A549 (cell line): Measurements from ENCODE around the gene UGT1A10. TPM values are rescaled to one million over a fixed set of nuclear protein-coding genes. Genes with fewer than 3 reads are reported as not detected.

ENCODE experiments used
- ATAC-seq, 2 experiments: fragments of 200-7000 bp in 1 of 2; fragments of >200 bp in 1 of 2; cut with Nextera tagmentation in 1 of 2; cut with Tn5 transposase in 1 of 2; 3 replicates each; pipeline versions ENCODE4 v1.8.0 to v1.9.1; 2018 to 2020; ENCODE audit warnings: mild to moderate bottlenecking in 1 of 2, moderate library complexity in 1 of 2
- CTCF ChIA-PET: fragments of 300-600 bp; sonication (Branson Sonifier 250); formaldehyde crosslinking; extraction: SDS; loops from one replicate; lab custom pipeline; 2021; ENCODE audit warnings: antibody characterized with exemption, inconsistent platforms; lab: Yijun Ruan, JAX
- POLR2A ChIA-PET: fragments of 350-600 bp; formaldehyde crosslinking; extraction: SDS; loops from one replicate; lab custom pipeline; 2021; ENCODE audit warnings: antibody characterized with exemption, inconsistent platforms; lab: Yijun Ruan, JAX
- DNase-seq, 2 experiments: peaks; one replicate each; pipeline versions ENCODE4 v3.0.0 to v3.0.0-alpha.2; 2011 to 2016; ENCODE audit warnings: low read depth in 1 of 2, low spot score in 1 of 2
- FAIRE-seq: peaks from 2 replicates; lab custom pipeline; 2011; peaks lifted over from hg19 to GRCh38; lab: Jason Lieb, UNC
- H3K27ac ChIP-seq, 2 experiments: fragments of >200 bp; sonication (Bioruptor Twin); formaldehyde crosslinking; 3 replicates each; pipeline ENCODE4 v1.5.1; 2016 to 2017
- H3K4me1 ChIP-seq: fragments of >200 bp; sonication (Bioruptor Twin); formaldehyde crosslinking; 3 replicates; pipeline ENCODE4 v1.6.1; 2016
- H3K4me2 ChIP-seq: fragments of >200 bp; sonication (Bioruptor Twin); formaldehyde crosslinking; 3 replicates; pipeline ENCODE4 v1.6.1; 2016
- H3K4me3 ChIP-seq: fragments of >200 bp; sonication (Bioruptor Twin); formaldehyde crosslinking; 3 replicates; pipeline ENCODE4 v1.5.1; 2016
- H3K9me3 ChIP-seq: fragments of >200 bp; sonication (Bioruptor Twin); formaldehyde crosslinking; 3 replicates; pipeline ENCODE4 v1.6.1; 2016
- BCL3 ChIP-seq: fragments of >200 bp; sonication (Bioruptor Twin); formaldehyde crosslinking; IDR thresholded peaks from 3 replicates; pipeline ENCODE4 v1.6.1; 2016
- CBX8 ChIP-seq: fragments of 200-600 bp; sonication (generic); IDR thresholded peaks from 2 replicates; pipeline ENCODE4 v1.6.1; 2016
- ELK1 ChIP-seq: fragments of 150-350 bp; IDR thresholded peaks from 2 replicates; pipeline ENCODE4 v1.6.1; 2014; ENCODE audit warnings: low read depth, mild to moderate bottlenecking, low read length
- EP300 ChIP-seq, 2 experiments: fragments of >200 bp; sonication (Bioruptor Twin); formaldehyde crosslinking; IDR thresholded peaks; 2 replicates in 1 of 2; 3 replicates in 1 of 2; pipeline ENCODE4 v1.6.1; 2016 to 2017
- FOSL2 ChIP-seq, 2 experiments: fragments of 450-650 bp in 1 of 2; fragments of >200 bp in 1 of 2; sonication (Bioruptor Twin) in 1 of 2; formaldehyde crosslinking; IDR thresholded peaks; 2 replicates each; pipeline versions ENCODE4 v1.5.0 to v1.6.1; 2016 to 2020; ENCODE audit warnings: mild to moderate bottlenecking in 1 of 2, moderate library complexity in 1 of 2
- GATA3 ChIP-seq: IDR thresholded peaks from 2 replicates; pipeline ENCODE4 v1.6.1; 2012; ENCODE audit warnings: borderline replicate concordance
- HES2 ChIP-seq: fragments of >200 bp; sonication (Bioruptor Twin); formaldehyde crosslinking; IDR thresholded peaks from 2 replicates; pipeline ENCODE4 v1.6.1; 2016
- HMGXB4 ChIP-seq: fragments of 250-450 bp; sonication (Bioruptor Pico); IDR thresholded peaks from 2 replicates; pipeline ENCODE4 v1.5.0; 2021; ENCODE audit warnings: mild to moderate bottlenecking, moderate library complexity, borderline replicate concordance
- JUN ChIP-seq, 2 experiments: fragments of >200 bp; sonication (Bioruptor Twin); formaldehyde crosslinking; IDR thresholded peaks; 2 replicates in 1 of 2; 3 replicates in 1 of 2; pipeline ENCODE4 v1.6.1; 2016 to 2017
- JUNB ChIP-seq: fragments of >200 bp; sonication (Bioruptor Twin); formaldehyde crosslinking; IDR thresholded peaks from 2 replicates; pipeline ENCODE4 v1.6.1; 2016
- KDM1A ChIP-seq: fragments of 200-600 bp; sonication (generic); IDR thresholded peaks from 2 replicates; pipeline ENCODE4 v1.6.1; 2016; ENCODE audit warnings: low read depth, mild to moderate bottlenecking
- MAX ChIP-seq: IDR thresholded peaks from 2 replicates; pipeline ENCODE4 v1.6.1; 2012
- PBX3 ChIP-seq: IDR thresholded peaks from 2 replicates; pipeline ENCODE4 v1.6.1; 2012
- RAD21 ChIP-seq, 2 experiments: fragments of >200 bp in 1 of 2; sonication (Bioruptor Twin) in 1 of 2; formaldehyde crosslinking in 1 of 2; IDR thresholded peaks in 1 of 2; conservative IDR thresholded peaks in 1 of 2; 2 replicates in 1 of 2; 3 replicates in 1 of 2; pipeline ENCODE4 v1.6.1; 2012 to 2018; ENCODE audit warnings: inconsistent platforms in 1 of 2
- REST ChIP-seq: fragments of 200-600 bp; sonication (generic); IDR thresholded peaks from 2 replicates; pipeline ENCODE4 v1.6.1; 2016; ENCODE audit warnings: antibody characterized with exemption, mild to moderate bottlenecking, moderate library complexity
- SMC3 ChIP-seq: fragments of >200 bp; sonication (Bioruptor Twin); formaldehyde crosslinking; IDR thresholded peaks from 3 replicates; pipeline ENCODE4 v1.6.1; 2018; ENCODE audit warnings: inconsistent platforms
- TFCP2L1 ChIP-seq: fragments of 250-450 bp; sonication (Bioruptor Pico); IDR thresholded peaks from 2 replicates; pipeline ENCODE4 v1.5.0; 2021; ENCODE audit warnings: mild to moderate bottlenecking
- TP53 ChIP-seq: fragments of 250-450 bp; sonication (Bioruptor Pico); IDR thresholded peaks from 2 replicates; pipeline ENCODE4 v1.5.0; 2021; ENCODE audit warnings: mild to moderate bottlenecking, moderate library complexity
- whole genome bisulfite sequencing: methylation state at CpG from one replicate; pipeline ENCODE4 v1.1.6; 2017; ENCODE audit errors: missing lambda C conversion rate; 5-methylcytosine and 5-hydroxymethylcytosine counted together
- polyA plus RNA-seq, 4 experiments: library from polyadenylated mRNA; depleted of rRNA in 3 of 4; stranded (reverse); fragments of >200 nt; fragmentation: RNase III in 1 of 4; extraction: RNeasy Plus Mini Kit Qiagen cat#74134 plus additional on column Dnase treatment in 1 of 4; gene quantifications; 2 replicates in 3 of 4; 3 replicates in 1 of 4; pipeline ENCODE4 v1.2.3, GENCODE V29; 2011 to 2017

Gene UGT1A10
- polyA plus RNA-seq, 2 of the 4 experiments (the other 2 are of a cell fraction): 0.10 TPM; not detected in 1

- H3K27ac ChIP-seq: 0 out of 6 replicates have a peak overlapping the region, but pooled peaks of 1 of the 2 experiments have one; percentile 42
- TF ChIP-seq GATA3: no peak
- TF ChIP-seq TFCP2L1: no peak
- TF ChIP-seq, all 56 proteins: peak for 0
- DNase-seq (no peak), FAIRE-seq (no peak), ATAC-seq (no peak)
- WGBS: 94% methylated on average over 10 of the region's 10 CpGs
- ChIA-PET POLR2A (no interaction called here), CTCF (no interaction called here)
- Histone ChIP-seq H3K4me1 (no peaks in the 10 kb centered on the region), H3K9me3 (peaks cover 12% of the 10 kb centered on the region), H3K4me2 (no peak overlapping the region), H3K4me3 (no peak overlapping the region)
Observed at GRCh38 chr2:233656443-233656842, 20.2 kb downstream of the UGT1A10 start.

GRCh38 chr2:233658610-233659009 lies 22.4 kb downstream of the UGT1A10 start:
- Histone ChIP-seq H3K9me3 (peaks cover 20% of the 10 kb centered on the region), H3K27ac (no peak overlapping the region), H3K4me3 (no peak overlapping the region), H3K4me2 (no peak overlapping the region), H3K4me1 (no peaks in the 10 kb centered on the region)
- DNase-seq (no peak), FAIRE-seq (no peak), ATAC-seq (no peak)
- CTCF ChIA-PET: interaction anchor here (0.7 kb wide), 1 partner anchor 168 kb away, joined by 3 read pairs; no protein-coding TSS in a partner anchor
- no peak for TF ChIP-seq ELK1
- POLR2A ChIA-PET: no interaction called here

- Histone ChIP-seq H3K4me1 (peaks cover under 1% of the 10 kb centered on the region), H3K9me3 (peaks cover 44% of the 10 kb centered on the region), H3K4me2 (no peak overlapping the region), H3K4me3 (no peak overlapping the region), H3K27ac (peak overlapping the region; percentile 8 to 60; a peak in 3 of 6 replicates)
- TF ChIP-seq KDM1A: no peak
- no peak for TF ChIP-seq RAD21 (conservative IDR thresholded peaks at IDR 0.05 in 1 of 2, IDR thresholded peaks at IDR 0.05 in 1 of 2)
- no peak for TF ChIP-seq JUN (IDR thresholded peaks at IDR 0.05)
- TF ChIP-seq CBX8: no peak
- no peak for TF ChIP-seq HMGXB4
- FAIRE-seq: no peak
- no peak for ATAC-seq
- POLR2A ChIA-PET: no interaction called here
- CTCF ChIA-PET: no interaction called here
- WGBS: 44% methylated on average over 1 of the region's 1 CpG
- no peak for DNase-seq
Observed at GRCh38 chr2:233663911-233664310, 27.7 kb downstream of the UGT1A10 start.

GRCh38 chr2:233668605-233669260 lies 32.5 kb downstream of the UGT1A10 start:
- ChIA-PET CTCF (no interaction called here), POLR2A (no interaction called here)
- Histone ChIP-seq H3K27ac (peak overlapping the region; percentile 75 to 82), H3K9me3 (peaks cover 48% of the 10 kb centered on the region), H3K4me3 (no peak overlapping the region), H3K4me2 (peak overlapping the region; percentile 37), H3K4me1 (peaks cover 21% of the 10 kb centered on the region)
- FAIRE-seq (peak; percentile 7), DNase-seq (peak in 1 of 2 experiments; percentile 82), ATAC-seq (peak; percentile 70 to 83)
- 38% methylated on average over 4 of the region's 4 CpGs for WGBS
- TF ChIP-seq TP53 (CRISPR knock-in tag) (no peak), HES2 (0 out of 2 replicates have a peak, but pooled peaks have one; percentile 34), MAX (peak; percentile 43; the same call in 1 of the 2 replicates), RAD21 (conservative IDR thresholded peaks at IDR 0.05 in 1 of 2, IDR thresholded peaks at IDR 0.05 in 1 of 2) (peak in 1 of 2 experiments; percentile 51; a peak in 2 of 5 replicates), FOSL2 (IDR thresholded peaks at IDR 0.05) (peak; percentile 57), FOSL2 (CRISPR knock-in tag; IDR thresholded peaks at IDR 0.05) (peak; percentile 77), JUN (IDR thresholded peaks at IDR 0.05) (peak; percentile 63 to 86), JUNB (peak; percentile 91), REST (no peak), SMC3 (peak; percentile 55; the same call in 2 of the 3 replicates), PBX3 (peak; percentile 36; the same call in 1 of the 2 replicates), BCL3 (no peak), EP300 (IDR thresholded peaks at IDR 0.05) (peak; percentile 88 to 90; a peak in 4 of 5 replicates)
